CD4-positive, alpha-beta T cell treated with Interleukin-6 at 100 ng/mL for 8 hours (primary cell): Measurements from ENCODE around the gene B4GALNT3.
A peak's percentile ranks its signal among the peaks of the same experiment; 100 is the strongest.

Source experiments
- DNase-seq: peaks from one replicate; pipeline ENCODE4 v3.0.0-alpha.2; 2020; ENCODE audit warnings: mixed read lengths, low spot score

B4GALNT3 gene

GRCh38 chr12:538731-539539, 79.2 kb downstream of the B4GALNT3 start:
- peak; percentile 77 for DNase-seq

GRCh38 chr12:539540-540310, 80.0 kb downstream of the B4GALNT3 start:
- DNase-seq: no peak

GRCh38 chr12:541676-542324, 82.1 kb downstream of the B4GALNT3 start:
- no peak for DNase-seq

GRCh38 chr12:542395-543113, 82.8 kb downstream of the B4GALNT3 start:
- DNase-seq: no peak

- DNase-seq: no peak
These were observed 83.3 kb downstream of the B4GALNT3 start for GRCh38 chr12:543114-543451.

- no peak for DNase-seq
These were observed 84.4 kb downstream of the B4GALNT3 start for GRCh38 chr12:544142-544541.

GRCh38 chr12:544941-545635, 85.3 kb downstream of the B4GALNT3 start:
- no peak for DNase-seq

GRCh38 chr12:545835-546234, 86.1 kb downstream of the B4GALNT3 start:
- DNase-seq: no peak

GRCh38 chr12:546265-546919, 86.7 kb downstream of the B4GALNT3 start:
- no peak for DNase-seq

- DNase-seq: peak; percentile 57
These were observed 87.4 kb downstream of the B4GALNT3 start for GRCh38 chr12:546920-547845.

- DNase-seq: no peak
These were observed 88.2 kb downstream of the B4GALNT3 start for GRCh38 chr12:547883-548470.

- no peak for DNase-seq
These were observed 89.8 kb downstream of the B4GALNT3 start for GRCh38 chr12:549476-550082.

GRCh38 chr12:550473-551260, 90.9 kb downstream of the B4GALNT3 start:
- no peak for DNase-seq

GRCh38 chr12:552466-552865, 92.7 kb downstream of the B4GALNT3 start:
- no peak for DNase-seq

- peak; percentile 27 for DNase-seq
These were observed 93.7 kb downstream of the B4GALNT3 start for GRCh38 chr12:553216-554000.

- no peak for DNase-seq
These were observed 94.2 kb downstream of the B4GALNT3 start for GRCh38 chr12:554001-554285.

- no peak for DNase-seq
These were observed 96.8 kb downstream of the B4GALNT3 start for GRCh38 chr12:556498-556897.

- DNase-seq: no peak
These were observed 98.8 kb downstream of the B4GALNT3 start for GRCh38 chr12:558580-558979.
